Measurements from ENCODE around the gene SLC1A4. TPM values are rescaled to one million over a fixed set of nuclear protein-coding genes. Genes with fewer than 3 reads are reported as not detected.
A peak's percentile ranks its signal among the peaks of the same experiment; 100 is the strongest.

The SLC1A4 gene
- total RNA-seq, 1 donor from 2014 or later = 35.4 TPM

DNA sequence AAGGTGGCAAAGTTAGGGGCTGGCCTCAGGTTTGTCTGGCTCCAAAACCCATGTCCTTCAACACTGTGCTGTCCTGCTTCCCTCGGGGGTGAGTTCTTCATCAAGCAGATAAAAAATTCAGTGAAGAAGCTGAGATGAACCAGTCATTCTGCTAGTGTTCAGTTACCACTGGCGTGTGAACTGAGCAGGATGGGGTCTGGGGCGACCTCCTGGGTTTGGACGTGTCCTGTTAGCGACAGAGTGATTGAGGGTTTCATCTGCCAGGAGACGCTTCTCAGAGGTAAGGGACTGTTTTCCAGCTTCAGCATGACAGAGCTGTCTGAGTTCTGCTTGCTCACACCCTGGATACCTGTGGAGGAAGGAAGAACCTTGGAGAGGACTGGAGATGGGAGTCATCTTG, 81.7 kb downstream of the SLC1A4 start:
- Mint-ChIP-seq H3K36me3 (ENCODE audit: low read depth) (peaks cover 46% of the 10 kb centered on the region), H3K27me3 (no peaks in the 10 kb centered on the region), H3K27ac (peak overlapping the region; percentile 21), H3K4me3 (no peak overlapping the region), H3K4me1 (peaks cover 32% of the 10 kb centered on the region), H3K9me3 (no peaks in the 10 kb centered on the region)
- ChIA-PET CTCF (interaction anchor here (0.9 kb wide), 1 partner anchor 98 kb away, joined by 3 read pairs; no protein-coding TSS in a partner anchor), POLR2A (interaction anchor here (1.4 to 1.7 kb wide), 2 partner anchors 12 to 15 kb away, joined by 3 to 6 read pairs; partner anchors contain the start of gene CEP68)
- DNase-seq (no peak), ATAC-seq (ENCODE audit: low read depth) (no peak)
- intact Hi-C loops (cut with micrococcal nuclease) = no loop called here
- TF ChIP-seq, protein P1, sequence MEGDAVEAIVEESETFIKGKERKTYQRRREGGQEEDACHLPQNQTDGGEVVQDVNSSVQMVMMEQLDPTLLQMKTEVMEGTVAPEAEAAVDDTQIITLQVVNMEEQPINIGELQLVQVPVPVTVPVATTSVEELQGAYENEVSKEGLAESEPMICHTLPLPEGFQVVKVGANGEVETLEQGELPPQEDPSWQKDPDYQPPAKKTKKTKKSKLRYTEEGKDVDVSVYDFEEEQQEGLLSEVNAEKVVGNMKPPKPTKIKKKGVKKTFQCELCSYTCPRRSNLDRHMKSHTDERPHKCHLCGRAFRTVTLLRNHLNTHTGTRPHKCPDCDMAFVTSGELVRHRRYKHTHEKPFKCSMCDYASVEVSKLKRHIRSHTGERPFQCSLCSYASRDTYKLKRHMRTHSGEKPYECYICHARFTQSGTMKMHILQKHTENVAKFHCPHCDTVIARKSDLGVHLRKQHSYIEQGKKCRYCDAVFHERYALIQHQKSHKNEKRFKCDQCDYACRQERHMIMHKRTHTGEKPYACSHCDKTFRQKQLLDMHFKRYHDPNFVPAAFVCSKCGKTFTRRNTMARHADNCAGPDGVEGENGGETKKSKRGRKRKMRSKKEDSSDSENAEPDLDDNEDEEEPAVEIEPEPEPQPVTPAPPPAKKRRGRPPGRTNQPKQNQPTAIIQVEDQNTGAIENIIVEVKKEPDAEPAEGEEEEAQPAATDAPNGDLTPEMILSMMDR (IDR thresholded peaks at IDR 0.05) = no peak

- no peak for DNase-seq
- Mint-ChIP-seq H3K27ac (peak overlapping the region; percentile 68), H3K9me3 (no peaks in the 10 kb centered on the region), H3K4me3 (no peak overlapping the region), H3K27me3 (no peaks in the 10 kb centered on the region), H3K36me3 (ENCODE audit: low read depth) (peaks cover 53% of the 10 kb centered on the region), H3K4me1 (peaks cover 32% of the 10 kb centered on the region)
- CTCF ChIA-PET = interaction anchor here (0.6 to 1.9 kb wide), 3 partner anchors 97 to 502 kb away, joined by 3 to 6 read pairs (median 3); no protein-coding TSS in a partner anchor
- intact Hi-C loops (cut with micrococcal nuclease) = no loop called here
- no peak for ATAC-seq (ENCODE audit: low read depth)
- POLR2A ChIA-PET = interaction anchor here (1.4 to 1.7 kb wide), 3 partner anchors 12 to 54 kb away, joined by 3 to 6 read pairs (median 3); partner anchors contain the start of gene CEP68
- TF ChIP-seq, protein P1 (IDR thresholded peaks at IDR 0.05) = no peak
These were observed 82.4 kb downstream of the SLC1A4 start for GRCh38 chr2:65071499-65072180.

GRCh38 chr2:65072181-65072970, 83.2 kb downstream of the SLC1A4 start:
- peaks cover 32% of the 10 kb centered on the region for H3K4me1 Mint-ChIP-seq
- no peak for DNase-seq
- peak overlapping the region; percentile 68 for H3K27ac Mint-ChIP-seq
- intact Hi-C loops (cut with micrococcal nuclease) = no loop called here
- peaks cover 57% of the 10 kb centered on the region for H3K36me3 Mint-ChIP-seq (ENCODE audit: low read depth)
- no peaks in the 10 kb centered on the region for H3K27me3 Mint-ChIP-seq
- H3K9me3 Mint-ChIP-seq = no peaks in the 10 kb centered on the region
- peak; percentile 81 for ATAC-seq (ENCODE audit: low read depth)
- CTCF ChIA-PET = interaction anchor here (0.5 to 1.9 kb wide), 5 partner anchors 8 to 502 kb away, joined by 3 to 6 read pairs (median 3); no protein-coding TSS in a partner anchor
- H3K4me3 Mint-ChIP-seq = no peak overlapping the region
- POLR2A ChIA-PET = interaction anchor here (1.4 to 1.7 kb wide), 2 partner anchors 13 to 54 kb away, joined by 3 to 6 read pairs; no protein-coding TSS in a partner anchor
- TF ChIP-seq, protein P1 (IDR thresholded peaks at IDR 0.05) = no peak

Other genes with a start within 250 kb of the SLC1A4 start
- gene CEP68, start 67.0 kb downstream of the SLC1A4 start, total RNA-seq = 16.6 and 17.9 TPM in 2 replicates
- 45.0 and 46.4 TPM in 2 replicates for gene RAB1A, start 140.7 kb downstream of the SLC1A4 start, total RNA-seq
- 484 and 493 TPM in 2 replicates for gene ACTR2, start 238.4 kb downstream of the SLC1A4 start, total RNA-seq